HG03469 (cell line): ENCODE results near the gene SMYD5.

ENCODE experiments used
- ATAC-seq: cut with Tn5 transposase; IDR thresholded peaks from one replicate; pipeline ENCODE4 v1.9.1; 2021; ENCODE audit warnings: mild to moderate bottlenecking, moderate library complexity, moderate number of reproducible peaks; ENCODE audit not compliant: unreplicated experiment

SMYD5 gene

GRCh38 chr2:73272270-73272669 is 58.2 kb downstream of the SMYD5 start:
- no peak for ATAC-seq
